ENCODE data around the gene KIAA1217.
"Not testable (repeated sequence)": the region's sequence is repeated elsewhere in the genome, so short reads cannot be mapped to it uniquely, and the experiment has no call there.

KIAA1217 gene

DNA sequence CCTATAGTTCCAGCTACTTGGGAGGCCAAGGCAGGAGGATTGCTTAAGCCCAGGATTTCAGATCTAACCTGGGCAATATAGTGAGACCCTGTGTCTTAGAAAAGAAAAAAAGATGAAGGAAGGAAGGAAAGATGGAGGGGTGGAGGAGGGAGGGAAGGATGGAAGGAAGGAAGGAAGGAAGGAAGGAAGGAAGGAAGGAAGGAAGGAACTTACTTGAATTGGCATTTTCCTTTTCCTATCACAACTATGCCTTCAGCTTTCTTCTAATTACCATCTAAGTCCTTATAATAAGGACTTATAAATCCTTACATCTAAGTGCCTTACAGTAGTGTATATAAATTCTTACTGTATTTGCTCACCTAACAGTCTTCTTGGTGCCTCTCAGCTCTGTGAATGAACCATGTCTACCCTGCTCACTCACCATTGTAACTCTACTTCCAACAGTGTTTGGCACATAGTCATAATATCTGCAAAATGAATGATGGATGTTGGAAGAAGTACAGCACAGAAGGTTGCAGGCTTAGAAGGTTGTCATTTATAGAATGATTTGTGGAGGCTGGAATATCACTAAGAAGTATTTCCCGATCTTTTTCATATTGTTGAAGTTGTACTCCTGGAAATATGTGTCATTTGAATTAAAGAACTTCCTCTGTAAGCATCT is 125.5 kb downstream of the KIAA1217 start:
- no peaks in the 10 kb centered on the region for H3K36me3 Mint-ChIP-seq (ENCODE audit: low read depth)
- no peak overlapping the region for H3K4me3 Mint-ChIP-seq
- no peaks in the 10 kb centered on the region for H3K9me3 Mint-ChIP-seq
- H3K27ac Mint-ChIP-seq = no peak overlapping the region
- no peaks in the 10 kb centered on the region for H3K4me1 Mint-ChIP-seq (ENCODE audit: low read depth)
- H3K27me3 Mint-ChIP-seq = no peaks in the 10 kb centered on the region
- intact Hi-C loops (cut with micrococcal nuclease) = no loop called here

DNA sequence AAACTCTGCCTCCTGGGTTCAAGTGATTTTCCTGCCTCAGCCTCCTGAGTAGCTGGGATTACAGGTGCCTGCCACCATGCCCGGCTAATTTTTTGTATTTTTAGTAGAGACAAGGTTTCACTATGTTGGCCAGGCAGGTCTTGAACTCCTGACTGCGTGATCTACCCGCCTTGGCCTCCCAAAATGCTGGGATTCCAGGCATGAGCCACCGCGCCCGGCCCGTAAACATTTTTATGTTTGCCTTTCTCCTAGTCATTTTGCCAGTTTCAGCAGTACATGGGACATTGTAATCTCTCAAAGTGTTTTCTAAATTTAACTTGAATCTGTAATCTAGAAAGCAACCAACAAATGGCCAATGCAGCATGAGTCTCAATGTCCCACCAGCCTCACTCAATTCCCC is 128.8 kb downstream of the KIAA1217 start:
- H3K36me3 Mint-ChIP-seq (ENCODE audit: low read depth); H3K27me3 Mint-ChIP-seq; H3K9me3 Mint-ChIP-seq; H3K27ac Mint-ChIP-seq; H3K4me1 Mint-ChIP-seq (ENCODE audit: low read depth); intact Hi-C loops (cut with micrococcal nuclease); H3K4me3 Mint-ChIP-seq: not testable (repeated sequence)

DNA sequence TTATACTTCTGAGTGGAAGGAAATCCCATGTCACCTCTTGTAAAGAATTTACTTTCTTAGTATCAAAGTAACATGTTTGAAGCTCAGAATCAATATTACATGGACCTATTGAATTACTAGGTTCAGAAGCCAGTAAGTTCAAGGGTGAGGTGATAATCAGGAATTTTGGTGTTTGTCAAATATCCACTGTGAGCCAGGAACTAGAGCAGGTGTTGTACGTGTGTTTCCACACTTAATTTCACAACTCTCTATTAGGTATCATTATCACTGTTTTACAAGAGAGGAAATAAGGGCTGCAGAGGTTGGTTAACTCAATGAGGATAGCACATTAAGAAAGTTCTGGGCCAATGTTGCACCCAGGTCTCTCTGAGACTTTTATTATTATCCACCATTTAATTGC is 130.4 kb downstream of the KIAA1217 start:
- Mint-ChIP-seq H3K4me1 (ENCODE audit: low read depth) (no peaks in the 10 kb centered on the region), H3K27me3 (no peaks in the 10 kb centered on the region), H3K36me3 (ENCODE audit: low read depth) (no peaks in the 10 kb centered on the region), H3K9me3 (no peaks in the 10 kb centered on the region), H3K27ac (no peak overlapping the region), H3K4me3 (no peak overlapping the region)
- intact Hi-C loops (cut with micrococcal nuclease) = no loop called here

DNA sequence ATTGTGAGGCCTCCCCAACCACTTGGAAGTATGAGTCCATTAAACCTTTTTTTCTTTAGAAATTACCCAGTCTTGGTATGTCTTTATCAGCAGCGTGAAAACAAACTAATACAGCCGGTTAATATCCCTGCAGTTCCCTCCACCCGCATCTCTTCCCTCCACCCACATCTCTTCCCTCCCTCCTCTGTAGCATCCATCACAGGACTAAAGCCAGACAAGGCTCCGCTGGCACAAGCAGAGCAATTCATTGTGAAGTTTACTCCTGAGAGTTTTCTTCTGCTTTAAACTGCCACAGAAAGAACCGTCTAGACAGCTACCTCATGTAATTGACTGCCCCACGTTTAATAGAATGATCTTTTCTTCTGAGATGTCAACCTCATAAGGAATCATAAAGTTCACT is 131.5 kb downstream of the KIAA1217 start:
- no peak overlapping the region for H3K27ac Mint-ChIP-seq
- H3K27me3 Mint-ChIP-seq = no peaks in the 10 kb centered on the region
- no peaks in the 10 kb centered on the region for H3K36me3 Mint-ChIP-seq (ENCODE audit: low read depth)
- H3K4me1 Mint-ChIP-seq (ENCODE audit: low read depth) = no peaks in the 10 kb centered on the region
- H3K9me3 Mint-ChIP-seq = no peaks in the 10 kb centered on the region
- intact Hi-C loops (cut with micrococcal nuclease) = no loop called here
- H3K4me3 Mint-ChIP-seq = no peak overlapping the region

DNA sequence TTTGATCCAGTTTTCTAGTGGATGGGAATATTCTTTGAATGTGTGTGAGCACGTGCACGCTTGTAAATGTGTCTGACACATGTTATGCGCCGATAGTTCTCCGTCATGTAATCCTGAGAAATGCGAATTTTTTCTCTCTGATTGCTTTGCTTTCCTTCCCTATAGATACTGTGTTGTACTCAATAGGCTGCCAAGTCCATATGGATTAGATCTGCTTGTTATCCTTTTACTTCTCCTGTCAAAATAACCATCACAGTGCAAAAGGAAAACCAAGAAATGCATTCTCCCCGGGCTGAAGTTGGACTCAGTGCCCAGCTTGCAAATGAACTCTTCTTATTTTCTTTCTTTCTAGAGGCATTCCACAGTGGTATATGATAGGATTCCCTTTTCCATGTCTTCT is 131.9 kb downstream of the KIAA1217 start:
- Mint-ChIP-seq H3K27ac (no peak overlapping the region), H3K4me3 (no peak overlapping the region), H3K27me3 (no peaks in the 10 kb centered on the region), H3K9me3 (no peaks in the 10 kb centered on the region), H3K36me3 (ENCODE audit: low read depth) (no peaks in the 10 kb centered on the region), H3K4me1 (ENCODE audit: low read depth) (no peaks in the 10 kb centered on the region)
- intact Hi-C loops (cut with micrococcal nuclease) = no loop called here

DNA sequence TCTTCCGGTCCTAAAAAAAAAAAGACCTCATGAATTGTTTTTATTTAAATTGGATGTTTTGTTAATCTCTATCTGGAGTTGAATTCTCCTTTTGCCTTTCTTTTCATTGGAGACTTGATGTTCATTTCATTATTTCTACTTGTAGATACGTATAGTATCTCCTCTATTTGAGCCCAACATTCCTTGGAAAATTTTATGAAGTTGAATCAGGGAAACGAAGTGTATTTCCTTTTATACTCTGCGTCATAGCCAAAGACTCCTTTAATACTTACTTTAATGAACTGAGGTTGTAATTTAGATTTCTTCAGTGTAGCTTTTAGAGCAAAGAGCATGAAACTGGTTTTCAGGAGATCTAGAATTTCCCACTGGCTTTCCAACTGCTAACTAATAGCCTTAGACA is 132.4 kb downstream of the KIAA1217 start:
- no peaks in the 10 kb centered on the region for H3K9me3 Mint-ChIP-seq
- H3K27me3 Mint-ChIP-seq = no peaks in the 10 kb centered on the region
- no peaks in the 10 kb centered on the region for H3K36me3 Mint-ChIP-seq (ENCODE audit: low read depth)
- no peak overlapping the region for H3K27ac Mint-ChIP-seq
- intact Hi-C loops (cut with micrococcal nuclease) = no loop called here
- H3K4me3 Mint-ChIP-seq = no peak overlapping the region
- H3K4me1 Mint-ChIP-seq (ENCODE audit: low read depth) = no peaks in the 10 kb centered on the region

DNA sequence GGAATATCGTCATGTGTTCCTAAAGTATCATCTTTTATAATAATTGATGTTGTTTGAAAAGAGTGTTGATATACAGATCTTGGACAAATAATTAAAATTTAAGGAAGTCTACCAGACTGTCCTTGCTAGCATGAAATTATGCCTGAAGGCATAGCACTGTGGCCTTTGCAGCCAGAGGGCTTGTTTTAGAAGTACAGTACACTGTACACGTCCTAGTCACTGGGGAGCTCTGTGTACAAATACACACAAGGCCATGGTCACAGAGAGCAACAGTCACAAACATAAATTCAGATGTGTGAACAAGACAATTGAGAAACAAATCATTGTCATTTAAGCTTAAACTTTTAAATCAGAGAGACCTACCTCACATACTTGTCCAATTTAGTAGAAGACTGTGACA is 133.0 kb downstream of the KIAA1217 start:
- H3K27ac Mint-ChIP-seq = no peak overlapping the region
- intact Hi-C loops (cut with micrococcal nuclease) = no loop called here

DNA sequence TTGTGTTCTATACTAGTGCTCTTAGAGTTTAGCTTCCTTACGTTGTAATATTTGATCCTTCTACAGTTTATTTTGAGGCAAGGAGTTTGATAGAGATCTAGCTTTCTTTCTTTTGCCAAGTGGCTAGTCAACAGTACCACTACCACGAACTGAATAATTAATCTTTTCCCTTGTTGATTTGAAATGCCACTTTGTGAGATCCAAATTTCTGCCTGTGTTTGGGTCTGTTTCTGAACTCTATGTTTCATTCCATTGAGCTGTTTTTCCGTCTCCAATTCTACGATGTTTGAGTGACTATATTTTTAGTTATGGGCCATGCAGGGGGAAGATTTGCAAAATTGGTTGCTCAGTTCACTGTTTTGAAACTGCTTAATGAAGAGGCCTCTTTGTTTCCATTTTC is 134.7 kb downstream of the KIAA1217 start:
- Mint-ChIP-seq H3K27ac (no peak overlapping the region), H3K27me3 (no peaks in the 10 kb centered on the region), H3K4me1 (ENCODE audit: low read depth) (no peaks in the 10 kb centered on the region), H3K9me3 (no peaks in the 10 kb centered on the region), H3K4me3 (no peak overlapping the region), H3K36me3 (ENCODE audit: low read depth) (no peaks in the 10 kb centered on the region)
- intact Hi-C loops (cut with micrococcal nuclease) = no loop called here

More for the DNA sequence above, 133.0 kb downstream of the KIAA1217 start:
- Mint-ChIP-seq H3K27me3 (no peaks in the 10 kb centered on the region), H3K36me3 (ENCODE audit: low read depth) (no peaks in the 10 kb centered on the region), H3K9me3 (no peaks in the 10 kb centered on the region), H3K4me1 (ENCODE audit: low read depth) (no peaks in the 10 kb centered on the region), H3K4me3 (no peak overlapping the region)

DNA sequence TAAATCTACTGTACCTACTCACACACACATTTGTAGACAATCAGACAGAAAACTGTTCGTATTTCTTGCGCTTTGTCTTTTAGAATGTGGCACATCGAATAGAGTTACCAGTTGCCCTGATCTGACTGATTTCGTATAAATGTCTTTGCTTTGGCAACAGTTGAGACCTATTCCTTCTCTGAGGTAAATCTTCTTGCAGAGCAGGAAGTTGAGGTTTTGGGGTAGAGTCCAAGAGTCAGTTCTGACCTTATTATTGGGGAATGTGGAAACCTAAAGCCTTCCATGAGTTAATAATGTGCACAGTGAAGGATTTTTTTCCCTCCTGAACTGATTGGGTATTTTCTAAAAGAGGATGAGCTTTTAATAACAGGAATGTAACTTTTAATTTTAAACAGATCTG is 135.3 kb downstream of the KIAA1217 start:
- intact Hi-C loops (cut with micrococcal nuclease) = no loop called here
- no peaks in the 10 kb centered on the region for H3K36me3 Mint-ChIP-seq (ENCODE audit: low read depth)
- no peak overlapping the region for H3K4me3 Mint-ChIP-seq
- no peaks in the 10 kb centered on the region for H3K9me3 Mint-ChIP-seq
- no peaks in the 10 kb centered on the region for H3K4me1 Mint-ChIP-seq (ENCODE audit: low read depth)
- no peaks in the 10 kb centered on the region for H3K27me3 Mint-ChIP-seq
- H3K27ac Mint-ChIP-seq = no peak overlapping the region

DNA sequence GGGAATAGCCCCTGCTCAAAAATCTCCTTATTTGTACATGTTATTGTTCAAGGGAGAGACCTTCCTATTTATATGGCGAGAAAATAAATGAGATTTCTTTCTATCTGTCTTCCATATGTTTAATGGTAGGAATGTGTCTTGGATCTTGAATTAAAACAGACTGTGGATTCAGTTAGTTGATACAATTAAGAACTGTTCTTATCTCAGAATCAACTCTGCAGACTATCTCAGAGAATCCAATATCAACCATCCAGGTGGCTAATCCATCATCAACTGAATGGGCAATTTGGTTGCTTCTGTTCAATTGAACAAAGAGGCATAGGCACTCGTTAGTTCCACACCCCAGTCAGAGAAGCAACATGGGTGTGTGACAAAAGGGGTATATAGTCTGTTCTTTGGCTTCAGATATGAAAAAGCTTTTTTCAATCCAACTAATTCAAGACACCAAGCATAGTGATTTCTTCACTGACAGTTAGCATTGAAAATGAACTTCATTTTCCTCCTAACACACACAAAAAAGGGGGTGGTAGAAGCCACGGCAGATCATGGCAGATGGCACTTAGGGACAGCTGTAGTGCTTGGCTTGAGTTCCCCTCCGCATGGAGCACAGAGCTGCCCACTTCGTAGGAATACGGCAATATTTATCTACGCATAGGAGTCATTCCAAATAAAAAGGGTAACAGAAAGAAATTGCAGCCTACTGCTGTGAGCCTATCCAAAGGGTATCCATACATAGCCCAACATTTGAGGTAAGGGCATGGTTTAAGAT is 135.9 kb downstream of the KIAA1217 start:
- no peaks in the 10 kb centered on the region for H3K27me3 Mint-ChIP-seq
- H3K4me1 Mint-ChIP-seq (ENCODE audit: low read depth) = no peaks in the 10 kb centered on the region
- no peak overlapping the region for H3K4me3 Mint-ChIP-seq
- H3K36me3 Mint-ChIP-seq (ENCODE audit: low read depth) = no peaks in the 10 kb centered on the region
- intact Hi-C loops (cut with micrococcal nuclease) = no loop called here
- no peaks in the 10 kb centered on the region for H3K9me3 Mint-ChIP-seq
- no peak overlapping the region for H3K27ac Mint-ChIP-seq

DNA sequence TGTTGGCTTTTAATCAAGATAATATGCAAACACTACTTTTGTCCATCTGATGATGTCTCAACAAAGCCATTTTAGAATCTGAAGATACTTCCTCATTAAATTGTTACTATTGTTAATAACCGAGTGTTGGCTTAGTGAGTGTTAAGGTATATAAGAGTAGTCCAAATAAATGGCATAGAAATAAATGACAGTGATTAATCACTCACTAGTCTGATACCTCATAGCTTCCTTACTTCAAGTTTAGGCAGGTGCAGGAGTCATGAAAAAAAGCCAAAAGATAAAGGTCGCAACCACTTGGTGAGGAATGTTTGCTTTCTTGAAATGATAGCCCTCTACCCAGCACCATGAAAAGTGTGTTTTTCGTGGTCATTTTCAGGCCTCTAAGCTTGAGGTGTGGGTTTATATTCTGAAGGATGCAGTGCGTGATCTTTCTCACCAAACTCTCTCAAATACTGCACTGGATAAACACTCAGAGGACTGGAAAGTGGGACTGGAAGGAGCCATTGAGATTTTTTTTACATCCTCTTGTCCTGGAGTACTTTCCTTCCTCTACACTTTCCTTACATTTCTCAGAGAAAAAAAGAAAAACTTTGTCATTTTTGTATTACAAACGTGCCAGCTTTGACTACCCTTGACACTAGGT is 138.1 kb downstream of the KIAA1217 start:
- Mint-ChIP-seq H3K27ac (no peak overlapping the region), H3K36me3 (ENCODE audit: low read depth) (no peaks in the 10 kb centered on the region), H3K4me1 (ENCODE audit: low read depth) (no peaks in the 10 kb centered on the region), H3K9me3 (no peaks in the 10 kb centered on the region), H3K27me3 (no peaks in the 10 kb centered on the region), H3K4me3 (no peak overlapping the region)
- intact Hi-C loops (cut with micrococcal nuclease) = no loop called here

DNA sequence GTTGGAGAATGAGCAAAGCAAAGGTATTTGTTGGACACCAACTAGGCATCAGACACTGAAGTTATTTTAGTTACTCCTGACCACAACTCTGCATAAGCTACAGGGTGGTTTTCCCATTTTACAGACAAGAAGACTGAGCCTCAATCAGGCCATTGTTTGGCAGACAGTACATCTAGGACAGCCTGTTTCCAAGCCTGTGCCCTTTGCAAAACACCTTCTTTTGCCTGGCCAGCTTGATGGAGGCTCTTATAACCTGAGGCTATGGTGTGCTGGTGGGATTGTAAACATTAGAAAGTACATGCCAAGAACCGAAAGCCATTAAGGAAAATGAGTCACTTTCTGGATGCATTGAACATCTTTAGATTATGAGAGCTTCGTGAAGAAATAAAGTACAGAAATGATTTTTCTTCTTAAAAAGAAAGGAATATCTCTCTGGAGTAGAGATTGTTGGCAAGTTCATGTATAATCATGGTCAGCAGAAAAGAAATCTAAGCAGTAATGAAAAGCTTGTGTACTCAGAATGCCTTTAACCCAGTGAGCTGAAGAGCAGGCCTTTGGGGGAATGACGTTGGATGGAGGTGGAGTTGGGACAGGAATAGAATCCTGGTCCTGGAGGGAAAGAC is 140.6 kb downstream of the KIAA1217 start:
- no peaks in the 10 kb centered on the region for H3K27me3 Mint-ChIP-seq
- no peak overlapping the region for H3K4me3 Mint-ChIP-seq
- intact Hi-C loops (cut with micrococcal nuclease) = no loop called here
- no peaks in the 10 kb centered on the region for H3K36me3 Mint-ChIP-seq (ENCODE audit: low read depth)
- no peak overlapping the region for H3K27ac Mint-ChIP-seq
- no peaks in the 10 kb centered on the region for H3K4me1 Mint-ChIP-seq (ENCODE audit: low read depth)
- no peaks in the 10 kb centered on the region for H3K9me3 Mint-ChIP-seq

DNA sequence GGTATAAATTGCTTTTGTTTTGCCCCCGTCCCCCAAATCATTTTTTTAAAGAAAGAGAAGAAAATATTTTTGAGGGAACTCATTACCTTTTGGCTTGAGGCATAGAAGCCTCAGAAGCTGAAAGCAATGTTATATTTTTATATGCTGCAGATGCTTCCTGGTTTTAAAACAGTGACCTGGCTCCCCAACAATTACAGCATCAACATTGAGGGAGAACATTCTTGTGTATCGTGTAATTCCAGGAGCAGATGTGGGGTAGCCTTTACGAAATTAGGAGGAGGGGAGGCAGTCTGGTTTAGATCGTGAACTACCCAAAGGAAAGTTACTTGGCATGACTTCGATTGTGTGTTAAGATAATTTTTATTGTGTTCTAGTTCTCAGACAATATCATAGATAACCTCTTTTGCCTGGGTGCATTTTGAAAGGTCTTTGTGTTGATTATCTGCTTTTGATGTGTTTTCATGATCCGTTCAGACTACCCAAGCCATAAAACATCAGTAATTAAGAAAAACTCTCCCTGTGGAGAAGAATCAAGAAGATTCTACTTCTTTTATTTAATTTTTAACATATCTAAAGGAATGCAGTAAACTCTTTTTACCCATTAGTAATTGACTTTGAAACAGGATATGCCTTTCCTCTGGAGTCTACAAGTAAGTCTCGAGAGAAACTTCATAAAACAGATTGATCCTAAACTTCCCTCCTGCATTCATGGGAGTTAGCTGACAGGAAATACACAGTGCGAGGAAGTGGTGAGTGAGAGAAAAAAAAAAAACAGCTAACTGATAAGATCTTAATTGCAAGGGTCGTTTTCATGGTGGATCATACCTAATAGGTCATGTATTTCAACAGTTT is 141.4 kb downstream of the KIAA1217 start:
- no peak overlapping the region for H3K4me3 Mint-ChIP-seq

DNA sequence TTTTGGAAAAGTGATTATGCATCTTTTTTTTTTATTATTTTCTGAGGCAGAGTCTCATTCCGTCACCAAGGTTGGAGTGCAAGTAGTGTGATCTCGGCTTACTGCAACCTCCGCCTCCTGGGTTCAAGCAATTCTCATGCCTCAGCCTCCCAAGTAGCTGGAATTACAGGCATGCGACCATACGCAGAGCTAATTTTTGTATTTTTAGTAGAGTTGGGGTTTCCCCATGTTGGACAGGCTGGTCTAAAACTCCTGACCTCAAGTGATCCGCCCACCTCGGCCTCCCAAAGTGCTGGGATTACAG is 141.9 kb downstream of the KIAA1217 start:
- H3K36me3 Mint-ChIP-seq (ENCODE audit: low read depth); intact Hi-C loops (cut with micrococcal nuclease): not testable (repeated sequence)

More for the DNA sequence above, 141.4 kb downstream of the KIAA1217 start:
- intact Hi-C loops (cut with micrococcal nuclease) = no loop called here
- H3K9me3 Mint-ChIP-seq = no peaks in the 10 kb centered on the region
- H3K36me3 Mint-ChIP-seq (ENCODE audit: low read depth) = no peaks in the 10 kb centered on the region
- no peaks in the 10 kb centered on the region for H3K27me3 Mint-ChIP-seq
- H3K27ac Mint-ChIP-seq = no peak overlapping the region
- H3K4me1 Mint-ChIP-seq (ENCODE audit: low read depth) = no peaks in the 10 kb centered on the region

More for the DNA sequence above, 141.9 kb downstream of the KIAA1217 start:
- not testable (repeated sequence) for H3K4me1 Mint-ChIP-seq (ENCODE audit: low read depth); H3K27me3 Mint-ChIP-seq; H3K4me3 Mint-ChIP-seq; H3K27ac Mint-ChIP-seq; H3K9me3 Mint-ChIP-seq
